A673 (cell line): Measurements from ENCODE around the gene GTF3C5. TPM values are rescaled to one million over a fixed set of nuclear protein-coding genes. Genes with fewer than 3 reads are reported as not detected.
"Not testable (repeated sequence)": the region's sequence is repeated elsewhere in the genome, so short reads cannot be mapped to it uniquely, and the experiment has no call there.

Source experiments
- BruUV-seq: library from RNA; stranded (reverse); fragments of 400-500 nt; replicated peaks from 2 replicates; lab custom pipeline; 2021; lab: Mats Ljungman, UMichigan
- CTCF ChIA-PET: fragments of 300-600 bp; sonication (Branson Sonifier 250); formaldehyde crosslinking; loops from one replicate; lab custom pipeline; 2022; ENCODE audit warnings: antibody characterized with exemption; lab: Charles Lee
- POLR2A ChIA-PET: fragments of 300-600 bp; sonication (Branson Sonifier 250); formaldehyde crosslinking; loops from one replicate; lab custom pipeline; 2022; ENCODE audit warnings: antibody characterized with exemption; ENCODE audit not compliant: low non-redundant PET; lab: Charles Lee
- DNase-seq: peaks from one replicate; pipeline ENCODE4 v3.0.0-alpha.2; 2015; ENCODE audit warnings: low spot score
- H3K27ac ChIP-seq: fragments of 200-600 bp; sonication (generic); 2 replicates; pipeline ENCODE4 v1.5.1; 2016; ENCODE audit warnings: mixed run types, low read depth, mild to moderate bottlenecking, mixed read lengths, antibody characterized with exemption, low read length; ENCODE audit not compliant: poor library complexity, severe bottlenecking
- H3K27me3 ChIP-seq: fragments of 200-600 bp; sonication (generic); replicated peaks from 2 replicates; pipeline ENCODE4 v1.6.1; 2017; ENCODE audit warnings: mixed run types, low read depth, mild to moderate bottlenecking, mixed read lengths, antibody characterized with exemption, low read length; ENCODE audit not compliant: insufficient read depth, poor library complexity
- H3K36me3 ChIP-seq: fragments of 200-600 bp; sonication (generic); 2 replicates; pipeline ENCODE4 v1.6.1; 2016; ENCODE audit warnings: mixed run types, mild to moderate bottlenecking, mixed read lengths, antibody characterized with exemption, low read length; ENCODE audit not compliant: insufficient read depth, poor library complexity, severe bottlenecking
- H3K4me1 ChIP-seq: fragments of 200-600 bp; sonication (generic); 2 replicates; pipeline ENCODE4 v1.6.1; 2017; ENCODE audit warnings: mixed run types, mild to moderate bottlenecking, mixed read lengths, antibody characterized with exemption, low read length; ENCODE audit not compliant: insufficient read depth, poor library complexity, severe bottlenecking
- H3K4me3 ChIP-seq: fragments of 200-600 bp; sonication (generic); 2 replicates; pipeline ENCODE4 v1.5.1; 2016; ENCODE audit warnings: low read depth, mixed run types, mild to moderate bottlenecking, mixed read lengths, low read length; ENCODE audit not compliant: poor library complexity, severe bottlenecking
- H3K9me3 ChIP-seq: fragments of 200-600 bp; sonication (generic); 2 replicates; pipeline ENCODE4 v1.6.1; 2016; ENCODE audit warnings: mixed run types, low read depth, mild to moderate bottlenecking, mixed read lengths, antibody characterized with exemption, low read length; ENCODE audit not compliant: poor library complexity, severe bottlenecking
- EZH2 ChIP-seq: fragments of 200-600 bp; sonication (generic); IDR thresholded peaks from 2 replicates; pipeline ENCODE4 v1.6.1; 2017; ENCODE audit warnings: borderline replicate concordance, low read depth, mild to moderate bottlenecking, mixed read lengths, antibody characterized with exemption, low read length; ENCODE audit not compliant: poor library complexity, severe bottlenecking
- intact Hi-C: fragments of 100-400 bp; cut with micrococcal nuclease; formaldehyde crosslinking; loops from one replicate; pipeline ENCODE4 v1.10.0; 2022; ENCODE audit not compliant: unreplicated experiment
- total RNA-seq: library from RNA; stranded (reverse); gene quantifications from 2 replicates; pipeline ENCODE4 v1.2.3, GENCODE V29; 2021
- TF ChIP-seq, protein P1 (sequence below): fragments of 300-800, 200-600 bp; sonication (generic); conservative IDR thresholded peaks from 2 replicates; pipeline ENCODE4 v1.5.1; 2017; ENCODE audit warnings: low read depth, mild to moderate bottlenecking, antibody characterized with exemption, low read length, moderate library complexity, mixed read lengths

Gene GTF3C5
- total RNA-seq, 1 experiment from 2014 or later, result 99.9 TPM

GRCh38 chr9:133090187-133090586 is 59.4 kb downstream of the GTF3C5 start:
- TF ChIP-seq EZH2, result no peak
- TF ChIP-seq, protein P1, sequence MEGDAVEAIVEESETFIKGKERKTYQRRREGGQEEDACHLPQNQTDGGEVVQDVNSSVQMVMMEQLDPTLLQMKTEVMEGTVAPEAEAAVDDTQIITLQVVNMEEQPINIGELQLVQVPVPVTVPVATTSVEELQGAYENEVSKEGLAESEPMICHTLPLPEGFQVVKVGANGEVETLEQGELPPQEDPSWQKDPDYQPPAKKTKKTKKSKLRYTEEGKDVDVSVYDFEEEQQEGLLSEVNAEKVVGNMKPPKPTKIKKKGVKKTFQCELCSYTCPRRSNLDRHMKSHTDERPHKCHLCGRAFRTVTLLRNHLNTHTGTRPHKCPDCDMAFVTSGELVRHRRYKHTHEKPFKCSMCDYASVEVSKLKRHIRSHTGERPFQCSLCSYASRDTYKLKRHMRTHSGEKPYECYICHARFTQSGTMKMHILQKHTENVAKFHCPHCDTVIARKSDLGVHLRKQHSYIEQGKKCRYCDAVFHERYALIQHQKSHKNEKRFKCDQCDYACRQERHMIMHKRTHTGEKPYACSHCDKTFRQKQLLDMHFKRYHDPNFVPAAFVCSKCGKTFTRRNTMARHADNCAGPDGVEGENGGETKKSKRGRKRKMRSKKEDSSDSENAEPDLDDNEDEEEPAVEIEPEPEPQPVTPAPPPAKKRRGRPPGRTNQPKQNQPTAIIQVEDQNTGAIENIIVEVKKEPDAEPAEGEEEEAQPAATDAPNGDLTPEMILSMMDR, result no peak
- H3K27me3 ChIP-seq, result no peaks in the 10 kb centered on the region
- H3K27ac ChIP-seq, result no peak overlapping the region
- no peak for DNase-seq
- CTCF ChIA-PET, result no interaction called here
- BruUV-seq, result no TSS peak
- POLR2A ChIA-PET, result no interaction called here
- H3K4me1 ChIP-seq, result no peaks in the 10 kb centered on the region
- H3K9me3 ChIP-seq, result no peaks in the 10 kb centered on the region
- intact Hi-C loops, result no loop called here
- H3K4me3 ChIP-seq, result no peak overlapping the region
- H3K36me3 ChIP-seq, result peaks cover 3% of the 10 kb centered on the region

DNA sequence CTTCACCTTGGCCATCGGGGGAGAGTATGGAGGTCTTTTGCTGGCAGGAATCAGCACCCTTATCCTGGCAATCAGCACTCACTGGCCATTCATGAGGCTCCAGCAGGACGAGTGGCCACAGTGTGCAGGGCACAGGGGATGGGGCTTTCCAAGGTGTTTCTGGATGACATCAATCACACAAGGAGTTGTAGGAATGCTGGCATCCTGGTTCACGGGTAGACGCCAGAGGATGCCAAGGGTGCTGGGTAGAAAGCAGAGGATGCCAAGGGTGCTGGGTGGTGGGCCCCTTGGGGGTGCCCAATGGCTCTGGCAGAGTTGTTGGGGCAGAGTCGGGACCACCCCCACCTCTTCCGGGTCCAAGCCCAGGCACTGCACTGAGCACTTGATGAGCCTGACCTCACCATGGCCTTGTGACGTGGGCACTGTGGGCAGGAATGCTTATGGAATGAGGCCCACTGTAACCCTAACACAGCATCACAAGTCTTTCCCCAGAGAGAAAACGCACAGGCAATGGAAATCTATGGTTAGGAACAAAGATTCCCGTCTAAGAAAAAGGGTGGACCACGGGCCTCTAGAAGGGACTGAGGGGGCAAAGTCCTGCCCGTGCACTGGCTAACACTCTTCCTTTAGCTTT is 60.1 kb downstream of the GTF3C5 start:
- POLR2A ChIA-PET, result interaction anchor here (0.5 kb wide), 1 partner anchor 61 kb away, joined by 3 read pairs; no protein-coding TSS in a partner anchor
- H3K27ac ChIP-seq, result no peak overlapping the region

DNA sequence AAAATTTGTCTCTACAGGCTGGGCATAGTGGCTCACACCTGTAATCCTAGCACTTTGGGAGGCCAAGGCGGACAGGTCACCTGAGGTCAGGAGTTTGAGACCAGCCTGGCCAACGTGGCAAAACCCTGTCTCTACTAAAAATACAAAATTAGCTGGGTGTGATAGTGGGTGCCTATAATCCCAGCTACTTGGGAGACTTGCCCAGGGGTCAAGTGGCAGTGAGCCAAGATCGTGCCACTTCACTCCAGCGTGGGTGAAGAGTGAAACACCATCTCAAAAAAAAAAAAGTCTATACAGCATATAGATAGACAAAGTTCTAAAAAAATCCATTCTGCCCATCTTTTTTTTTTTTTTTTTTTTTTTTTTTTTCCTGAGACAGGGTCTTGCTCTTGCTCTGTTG is 63.6 kb downstream of the GTF3C5 start:
- CTCF ChIA-PET, H3K27me3 ChIP-seq, H3K4me1 ChIP-seq, DNase-seq, H3K4me3 ChIP-seq, POLR2A ChIA-PET, intact Hi-C loops, H3K27ac ChIP-seq, BruUV-seq: not testable (repeated sequence)
- Histone ChIP-seq H3K36me3 (peaks cover 33% of the 10 kb centered on the region), H3K9me3 (peaks cover 29% of the 10 kb centered on the region)

More for the DNA sequence above, 60.1 kb downstream of the GTF3C5 start:
- Histone ChIP-seq H3K27me3 (no peaks in the 10 kb centered on the region), H3K36me3 (peaks cover 3% of the 10 kb centered on the region), H3K4me1 (no peaks in the 10 kb centered on the region), H3K9me3 (peaks cover 7% of the 10 kb centered on the region), H3K4me3 (no peak overlapping the region)
- intact Hi-C loops, result no loop called here
- DNase-seq, result no peak
- CTCF ChIA-PET, result no interaction called here
- TF ChIP-seq, protein P1, result no peak
- TF ChIP-seq EZH2, result no peak
- BruUV-seq, result no TSS peak
